Osteoblast (primary cell): ENCODE results near the gene XXYLT1. TPM values are rescaled to one million over a fixed set of nuclear protein-coding genes. Genes with fewer than 3 reads are reported as not detected.

Experiments used
- DNase-seq: peaks from one replicate; pipeline ENCODE4 v3.0.0; 2011; ENCODE audit warnings: low spot score, mixed read lengths; ENCODE audit not compliant: insufficient read length; ENCODE audit errors: missing footprints
- H2AFZ ChIP-seq: 2 replicates; pipeline ENCODE4 v1.6.0; 2011; ENCODE audit warnings: mild to moderate bottlenecking, low read length
- H3K27ac ChIP-seq: 2 replicates; pipeline ENCODE4 v1.5.1; 2011; ENCODE audit warnings: mild to moderate bottlenecking, low read depth, low read length, moderate library complexity
- H3K27me3 ChIP-seq: 2 replicates; pipeline ENCODE4 v1.6.0; 2012; ENCODE audit warnings: mild to moderate bottlenecking, control low read depth, inconsistent platforms, low read length, moderate library complexity; ENCODE audit not compliant: insufficient read depth
- H3K36me3 ChIP-seq: 2 replicates; pipeline ENCODE4 v1.5.1; 2011; ENCODE audit warnings: mild to moderate bottlenecking, low read length, control low read depth, moderate library complexity; ENCODE audit not compliant: insufficient read depth
- H3K4me1 ChIP-seq: 2 replicates; pipeline ENCODE4 v1.5.1; 2011; ENCODE audit warnings: mild to moderate bottlenecking, low read length, control low read depth, moderate library complexity; ENCODE audit not compliant: insufficient read depth
- H3K4me2 ChIP-seq: 2 replicates; pipeline ENCODE4 v1.6.0; 2011; ENCODE audit warnings: mild to moderate bottlenecking, low read length; ENCODE audit not compliant: insufficient read depth
- H3K4me3 ChIP-seq: fragments of 200-600 bp; sonication (generic); 3 replicates; pipeline ENCODE4 v1.5.1; 2012; ENCODE audit warnings: mild to moderate bottlenecking, low read length, inconsistent platforms; ENCODE audit not compliant: insufficient read depth
- H3K79me2 ChIP-seq: 2 replicates; pipeline ENCODE4 v1.6.0; 2012; ENCODE audit warnings: mild to moderate bottlenecking, low read length, control low read depth, inconsistent platforms; ENCODE audit not compliant: insufficient read depth
- H3K9me3 ChIP-seq: 2 replicates; pipeline ENCODE4 v1.5.1; 2011; ENCODE audit warnings: low read depth, low read length, control low read depth
- H4K20me1 ChIP-seq: 2 replicates; pipeline ENCODE4 v1.6.0; 2012; ENCODE audit warnings: mild to moderate bottlenecking, low read length, control low read depth; ENCODE audit not compliant: insufficient read depth
- CTCF ChIP-seq: IDR thresholded peaks from 2 replicates; pipeline ENCODE4 v1.5.1; 2011; ENCODE audit warnings: mild to moderate bottlenecking, low read depth, low read length, moderate library complexity; ENCODE audit errors: extremely low read depth
- total RNA-seq: library from RNA; depleted of rRNA; stranded (reverse); fragments of >200 nt; gene quantifications from 2 replicates; pipeline ENCODE4 v1.2.3, GENCODE V29; 2012

Gene XXYLT1
- total RNA-seq, 1 donor, result 28.2 TPM

DNA sequence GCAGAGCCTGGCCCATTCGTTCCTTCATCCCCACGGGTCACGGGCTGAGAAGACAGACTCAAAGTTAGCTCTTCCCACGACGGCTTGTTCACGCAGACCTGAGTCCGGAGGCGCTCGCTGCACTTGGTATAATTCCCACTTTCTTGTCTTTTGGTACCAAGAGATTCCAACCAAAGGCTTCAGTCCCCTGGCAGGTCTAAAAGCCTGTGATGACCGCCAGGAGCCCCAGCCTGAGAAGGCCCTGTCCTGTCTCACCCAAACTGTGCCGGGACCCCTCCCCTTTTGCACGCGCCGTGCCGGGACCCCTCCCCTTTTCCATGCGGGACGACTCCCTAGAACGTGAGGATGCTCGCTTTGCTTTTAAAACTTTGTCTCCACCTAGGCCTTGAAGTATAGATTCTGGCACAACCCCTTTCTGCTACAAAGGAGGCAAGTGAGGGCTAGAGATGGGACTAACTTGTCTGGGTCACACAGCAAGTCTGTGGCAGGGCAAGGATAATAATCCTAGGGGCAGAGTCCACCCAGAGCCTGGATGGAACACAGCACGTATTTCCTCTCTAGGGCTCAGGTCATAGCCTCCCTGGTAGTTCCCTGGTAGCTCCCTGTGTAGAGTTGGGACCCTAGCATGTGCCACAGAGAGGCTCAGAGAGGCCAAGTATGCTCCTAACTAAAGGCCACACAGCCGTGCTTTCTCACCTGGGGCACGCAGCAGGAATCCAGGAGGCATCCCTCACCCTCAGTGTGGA is 211.3 kb downstream of the XXYLT1 start:
- Histone ChIP-seq H2AFZ (no peak overlapping the region), H3K9me3 (no peaks in the 10 kb centered on the region), H3K79me2 (no peaks in the 10 kb centered on the region), H3K27me3 (no peaks in the 10 kb centered on the region), H3K4me2 (no peak overlapping the region), H3K27ac (no peak overlapping the region), H4K20me1 (no peaks in the 10 kb centered on the region), H3K4me1 (no peaks in the 10 kb centered on the region), H3K4me3 (no peak overlapping the region), H3K36me3 (no peaks in the 10 kb centered on the region)
- peak; percentile 80 for DNase-seq
- no peak for TF ChIP-seq CTCF

DNA sequence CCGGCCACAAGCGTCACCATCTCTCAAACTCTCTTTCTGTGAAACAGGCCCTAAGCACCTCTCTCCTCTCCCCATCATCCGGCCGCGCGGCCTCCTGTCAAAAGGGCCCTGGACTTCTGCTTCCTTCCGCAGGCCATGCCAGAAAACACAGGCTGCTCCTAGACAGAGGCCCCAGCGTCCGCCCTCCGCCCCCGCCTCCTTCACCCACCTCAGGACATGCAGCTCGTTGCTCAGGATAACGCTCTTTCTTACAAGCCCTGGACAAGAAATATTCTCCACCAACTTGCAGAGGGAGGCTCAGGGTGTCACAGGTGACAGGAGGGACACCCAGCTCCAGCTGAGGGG is 212.0 kb downstream of the XXYLT1 start:
- DNase-seq, result peak; percentile 59
- H3K36me3 ChIP-seq, result no peaks in the 10 kb centered on the region
- H4K20me1 ChIP-seq, result no peaks in the 10 kb centered on the region
- no peak overlapping the region for H3K27ac ChIP-seq
- TF ChIP-seq CTCF, result no peak
- H3K79me2 ChIP-seq, result no peaks in the 10 kb centered on the region
- no peaks in the 10 kb centered on the region for H3K9me3 ChIP-seq
- H2AFZ ChIP-seq, result no peak overlapping the region
- no peak overlapping the region for H3K4me2 ChIP-seq
- H3K4me3 ChIP-seq, result no peak overlapping the region
- H3K27me3 ChIP-seq, result no peaks in the 10 kb centered on the region
- no peaks in the 10 kb centered on the region for H3K4me1 ChIP-seq

GRCh38 chr3:195058336-195059005 is 212.5 kb downstream of the XXYLT1 start:
- no peaks in the 10 kb centered on the region for H3K4me1 ChIP-seq
- no peaks in the 10 kb centered on the region for H3K36me3 ChIP-seq
- DNase-seq, result peak; percentile 62
- H3K79me2 ChIP-seq, result no peaks in the 10 kb centered on the region
- H3K4me3 ChIP-seq, result no peak overlapping the region
- H2AFZ ChIP-seq, result no peak overlapping the region
- no peak overlapping the region for H3K27ac ChIP-seq
- H3K9me3 ChIP-seq, result no peaks in the 10 kb centered on the region
- H4K20me1 ChIP-seq, result no peaks in the 10 kb centered on the region
- TF ChIP-seq CTCF, result no peak
- no peak overlapping the region for H3K4me2 ChIP-seq
- no peaks in the 10 kb centered on the region for H3K27me3 ChIP-seq

GRCh38 chr3:195057716-195058115 is 213.2 kb downstream of the XXYLT1 start:
- Histone ChIP-seq H3K4me3 (no peak overlapping the region), H3K27ac (no peak overlapping the region), H3K79me2 (no peaks in the 10 kb centered on the region), H3K4me2 (no peak overlapping the region), H3K9me3 (no peaks in the 10 kb centered on the region), H3K36me3 (no peaks in the 10 kb centered on the region), H3K4me1 (no peaks in the 10 kb centered on the region), H2AFZ (no peak overlapping the region), H4K20me1 (no peaks in the 10 kb centered on the region), H3K27me3 (peaks cover 2% of the 10 kb centered on the region)
- no peak for TF ChIP-seq CTCF
- DNase-seq, result peak; percentile 44
